ENCODE results near the gene HSD3B7. TPM values are rescaled to one million over a fixed set of nuclear protein-coding genes. Genes with fewer than 3 reads are reported as not detected.
"Not testable (repeated sequence)": the region's sequence is repeated elsewhere in the genome, so short reads cannot be mapped to it uniquely, and the experiment has no call there.

HSD3B7 gene
- total RNA-seq, 4 donors from 2014 or later = 6.9 to 17.0 (median 8.8) TPM

GRCh38 chr16:31010585-31011325 is 25.7 kb downstream of the HSD3B7 start, which contains the start of gene STX1B:
Gene STX1B (minus strand): TSS chr16:31010638. CDS start chr16:31010396, 242 bp downstream.
- peaks cover 0 to 90% (median 5%) of the 10 kb centered on the region in 4 donors for H3K27me3 ChIP-seq
- DNase-seq = no peak
- peaks cover 0 to 12% (median 8%) of the 10 kb centered on the region in 3 donors for H3K4me1 ChIP-seq
- 6 to 19% methylated on average over 11 to 19 of the region's 45 CpGs for WGBS, 2 donors
- no peaks in the 10 kb centered on the region for H3K36me3 ChIP-seq
- intact Hi-C loops (cut with DNase I) = no loop called here
- H3K4me3 ChIP-seq = peak within 1 kb of the TSS in 1 of 4 donors; percentile 44
- H3K9me3 ChIP-seq = no peaks in the 10 kb centered on the region
- H3K27ac ChIP-seq = no peak within 1 kb of the TSS
- TF ChIP-seq POLR2A (IDR thresholded peaks at IDR 0.05) = no peak
- no peak for TF ChIP-seq CTCF (IDR thresholded peaks at IDR 0.05)

- DNase-seq, H3K27ac ChIP-seq: not testable (repeated sequence)
- H3K27me3 ChIP-seq = peaks cover 0 to 87% (median 5%) of the 10 kb centered on the region in 4 donors
These were observed 26.8 kb downstream of the HSD3B7 start for GRCh38 chr16:31011815-31012214.

GRCh38 chr16:31013292-31013691 is 28.3 kb downstream of the HSD3B7 start:
- H3K27ac ChIP-seq; intact Hi-C loops (cut with DNase I); H3K4me3 ChIP-seq; DNase-seq; H3K36me3 ChIP-seq; H3K9me3 ChIP-seq: not testable (repeated sequence)
- H3K27me3 ChIP-seq = peaks cover 0 to 74% (median 5%) of the 10 kb centered on the region in 4 donors
- peaks cover 0 to 12% (median 8%) of the 10 kb centered on the region in 3 donors for H3K4me1 ChIP-seq

More at GRCh38 chr16:31011815-31012214, 26.8 kb downstream of the HSD3B7 start:
- H3K4me1 ChIP-seq = peaks cover 0 to 12% (median 8%) of the 10 kb centered on the region in 3 donors
- WGBS, 2 donors = 81 to 100% methylated on average over 3 to 7 of the region's 7 CpGs
- H3K36me3 ChIP-seq; H3K9me3 ChIP-seq; intact Hi-C loops (cut with DNase I); H3K4me3 ChIP-seq: not testable (repeated sequence)

- no peak overlapping the region for H3K4me3 ChIP-seq
- DNase-seq = no peak
- WGBS, 2 donors = 42 to 50% methylated on average over 1 to 3 of the region's 6 CpGs
- no peak overlapping the region for H3K27ac ChIP-seq
- peaks cover 0 to under 1% (median under 1%) of the 10 kb centered on the region in 3 donors for H3K4me1 ChIP-seq
- TF ChIP-seq CTCF (IDR thresholded peaks at IDR 0.05) (no peak), POLR2A (IDR thresholded peaks at IDR 0.05) (no peak)
- H3K9me3 ChIP-seq = no peaks in the 10 kb centered on the region
- no peaks in the 10 kb centered on the region for H3K36me3 ChIP-seq
- H3K27me3 ChIP-seq = peaks cover 0 to 47% (median 2%) of the 10 kb centered on the region in 4 donors
- intact Hi-C loops (cut with DNase I) = no loop called here
These were observed 31.0 kb downstream of the HSD3B7 start for GRCh38 chr16:31016018-31016417.

- DNase-seq; H3K27ac ChIP-seq; H3K9me3 ChIP-seq; H3K36me3 ChIP-seq; H3K4me3 ChIP-seq; H3K4me1 ChIP-seq; intact Hi-C loops (cut with DNase I): not testable (repeated sequence)
- H3K27me3 ChIP-seq = peaks cover 0 to 29% (median 0%) of the 10 kb centered on the region in 4 donors
- WGBS, 2 donors = 86 to 92% methylated on average over 7 to 10 of the region's 10 CpGs
These were observed 32.7 kb downstream of the HSD3B7 start for GRCh38 chr16:31017756-31018155.

GRCh38 chr16:31020536-31020935 is 35.5 kb downstream of the HSD3B7 start:
- peaks cover 0 to 7% (median 0%) of the 10 kb centered on the region in 4 donors for H3K27me3 ChIP-seq
- 87 to 100% methylated on average over 3 of the region's 3 CpGs for WGBS, 2 donors
- H3K36me3 ChIP-seq = no peaks in the 10 kb centered on the region
- H3K27ac ChIP-seq = no peak overlapping the region
- no peak overlapping the region for H3K4me3 ChIP-seq
- DNase-seq = no peak
- intact Hi-C loops (cut with DNase I) = no loop called here
- H3K4me1 ChIP-seq = no peaks in the 10 kb centered on the region
- TF ChIP-seq POLR2A (IDR thresholded peaks at IDR 0.05) (no peak), CTCF (IDR thresholded peaks at IDR 0.05) (no peak)
- H3K9me3 ChIP-seq = no peaks in the 10 kb centered on the region
